ENCODE measurements around the gene SIK3.
"Not testable (repeated sequence)": the region's sequence is repeated elsewhere in the genome, so short reads cannot be mapped to it uniquely, and the experiment has no call there.

SIK3 gene

DNA sequence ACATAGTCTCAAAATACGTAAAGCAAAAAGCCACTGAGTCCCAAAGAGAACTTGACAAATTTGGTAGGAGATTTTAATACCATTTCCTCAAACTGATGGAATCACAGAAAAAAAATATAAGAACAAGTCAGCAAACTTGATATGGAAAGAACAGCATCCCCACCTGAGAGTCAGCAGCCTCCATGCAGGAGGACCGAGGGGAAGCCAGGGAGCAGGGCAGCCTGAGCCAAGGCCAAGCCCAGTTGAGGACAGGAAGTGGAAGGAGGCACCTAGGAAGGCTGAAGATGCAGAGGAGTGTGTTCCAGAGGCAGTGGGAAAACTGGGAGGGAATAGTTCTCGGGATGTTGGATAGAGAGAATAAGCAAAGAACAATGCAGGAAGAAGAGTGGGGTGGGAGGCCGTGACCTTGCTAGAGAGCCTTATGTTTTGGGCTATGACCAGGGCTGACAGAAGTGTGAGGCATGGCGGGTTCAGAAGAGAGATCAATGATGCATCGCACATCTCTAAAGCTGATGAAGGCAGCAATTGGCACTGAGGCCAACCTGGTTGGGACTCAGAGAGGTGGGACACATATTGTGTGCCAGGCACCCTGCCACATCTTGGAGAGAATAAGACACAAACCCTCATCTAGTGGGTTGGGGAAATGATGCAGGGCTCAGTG, 290.5 kb downstream of the SIK3 start:
- TF ChIP-seq, protein P1, sequence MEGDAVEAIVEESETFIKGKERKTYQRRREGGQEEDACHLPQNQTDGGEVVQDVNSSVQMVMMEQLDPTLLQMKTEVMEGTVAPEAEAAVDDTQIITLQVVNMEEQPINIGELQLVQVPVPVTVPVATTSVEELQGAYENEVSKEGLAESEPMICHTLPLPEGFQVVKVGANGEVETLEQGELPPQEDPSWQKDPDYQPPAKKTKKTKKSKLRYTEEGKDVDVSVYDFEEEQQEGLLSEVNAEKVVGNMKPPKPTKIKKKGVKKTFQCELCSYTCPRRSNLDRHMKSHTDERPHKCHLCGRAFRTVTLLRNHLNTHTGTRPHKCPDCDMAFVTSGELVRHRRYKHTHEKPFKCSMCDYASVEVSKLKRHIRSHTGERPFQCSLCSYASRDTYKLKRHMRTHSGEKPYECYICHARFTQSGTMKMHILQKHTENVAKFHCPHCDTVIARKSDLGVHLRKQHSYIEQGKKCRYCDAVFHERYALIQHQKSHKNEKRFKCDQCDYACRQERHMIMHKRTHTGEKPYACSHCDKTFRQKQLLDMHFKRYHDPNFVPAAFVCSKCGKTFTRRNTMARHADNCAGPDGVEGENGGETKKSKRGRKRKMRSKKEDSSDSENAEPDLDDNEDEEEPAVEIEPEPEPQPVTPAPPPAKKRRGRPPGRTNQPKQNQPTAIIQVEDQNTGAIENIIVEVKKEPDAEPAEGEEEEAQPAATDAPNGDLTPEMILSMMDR (IDR thresholded peaks at IDR 0.05; ENCODE audit: low read depth, low read length), result no peak
- no peak overlapping the region for H3K4me3 ChIP-seq (ENCODE audit: low read depth, low read length)

DNA sequence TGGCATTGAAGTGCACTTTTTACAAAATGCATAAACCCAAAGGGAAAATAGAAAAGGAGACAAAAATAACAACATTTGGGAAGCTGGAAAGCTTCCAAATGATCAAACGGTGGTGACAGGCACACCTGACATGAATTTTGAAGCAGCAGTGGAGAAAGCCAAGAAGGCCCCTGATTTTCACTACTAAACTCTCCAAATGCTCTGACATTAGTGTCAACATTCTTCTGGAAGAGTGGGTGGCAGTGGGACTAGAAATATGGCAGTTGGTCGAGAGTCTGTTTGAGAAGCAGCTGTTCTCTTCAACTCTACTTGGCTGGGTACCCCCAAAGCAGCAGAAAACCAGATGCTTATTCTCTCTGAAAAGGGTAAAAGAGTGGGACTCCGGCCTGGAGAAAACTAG, 294.2 kb downstream of the SIK3 start:
- H3K4me3 ChIP-seq (ENCODE audit: low read depth, low read length), result no peak overlapping the region
- TF ChIP-seq, protein P1 (IDR thresholded peaks at IDR 0.05; ENCODE audit: low read depth, low read length), result no peak

GRCh38 chr11:116801662-116802061, 296.6 kb downstream of the SIK3 start:
- H3K4me3 ChIP-seq (ENCODE audit: low read depth, low read length), result not testable (repeated sequence)

DNA sequence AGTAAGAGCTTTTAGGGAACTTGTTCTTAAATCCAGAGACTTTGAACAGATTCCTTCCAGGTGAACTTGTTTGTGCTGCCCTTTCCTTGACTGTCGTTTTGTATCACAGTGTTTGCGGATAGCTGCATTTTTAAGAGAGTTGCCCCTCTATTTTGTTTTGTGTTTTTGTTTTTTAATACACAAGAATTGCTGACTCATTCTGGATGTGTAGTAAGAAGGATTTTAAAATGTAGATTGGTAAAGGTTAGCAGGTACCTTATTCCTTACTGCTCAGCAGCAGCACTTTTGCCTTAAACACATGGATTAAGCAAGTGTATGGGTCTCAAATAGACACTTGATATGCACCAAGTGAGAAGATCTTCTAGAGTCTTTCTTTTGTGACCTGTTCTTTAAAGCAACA, 297.6 kb downstream of the SIK3 start:
- H3K4me3 ChIP-seq (ENCODE audit: low read depth, low read length), result no peak overlapping the region
- TF ChIP-seq, protein P1 (IDR thresholded peaks at IDR 0.05; ENCODE audit: low read depth, low read length), result no peak

DNA sequence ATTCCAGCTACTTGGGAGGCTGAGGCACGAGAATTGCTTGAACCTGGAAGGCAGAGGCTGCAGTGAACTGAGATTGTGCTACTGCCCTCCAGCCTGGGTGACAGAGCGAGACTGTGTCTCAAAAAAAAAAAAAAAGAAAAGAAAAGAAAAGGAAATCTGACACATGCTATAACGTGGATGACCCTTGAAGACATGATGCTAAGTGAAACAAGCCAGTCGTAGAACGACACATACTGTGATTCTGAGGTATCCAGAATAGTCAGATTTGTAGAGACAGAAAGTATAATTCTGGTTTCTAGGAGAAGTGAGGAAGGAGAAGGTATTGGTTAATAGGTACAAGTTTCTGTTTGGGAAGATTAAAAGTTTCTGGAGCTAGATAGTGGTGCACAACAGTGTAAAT, 299.9 kb downstream of the SIK3 start:
- H3K4me3 ChIP-seq (ENCODE audit: low read depth, low read length), result no peak overlapping the region
- TF ChIP-seq, protein P1 (IDR thresholded peaks at IDR 0.05; ENCODE audit: low read depth, low read length), result no peak

GRCh38 chr11:116797816-116798215, 300.4 kb downstream of the SIK3 start:
- TF ChIP-seq, protein P1 (IDR thresholded peaks at IDR 0.05; ENCODE audit: low read depth, low read length), result no peak
- no peak overlapping the region for H3K4me3 ChIP-seq (ENCODE audit: low read depth, low read length)

- TF ChIP-seq, protein P1 (IDR thresholded peaks at IDR 0.05; ENCODE audit: low read depth, low read length), result no peak
- H3K4me3 ChIP-seq (ENCODE audit: low read depth, low read length), result no peak overlapping the region
These were observed 301.7 kb downstream of the SIK3 start for GRCh38 chr11:116796548-116796947.

GRCh38 chr11:116794851-116795250, 303.4 kb downstream of the SIK3 start:
- TF ChIP-seq, protein P1 (IDR thresholded peaks at IDR 0.05; ENCODE audit: low read depth, low read length), result no peak

More at GRCh38 chr11:116794851-116795250, 303.4 kb downstream of the SIK3 start:
- no peak overlapping the region for H3K4me3 ChIP-seq (ENCODE audit: low read depth, low read length)

Data from WI38 (cell line).